HuH-7 (cell line): ENCODE results near the gene GCNT2.
"Not testable (repeated sequence)": the region's sequence is repeated elsewhere in the genome, so short reads cannot be mapped to it uniquely, and the experiment has no call there.

ENCODE experiments used
- DNase-seq: peaks from one replicate; pipeline ENCODE4 v3.0.0; 2011; ENCODE audit warnings: low spot score

GCNT2 gene

GRCh38 chr6:10662207-10662606 is 141.1 kb downstream of the GCNT2 start:
- DNase-seq, result no peak

- DNase-seq, result no peak
These were observed 141.6 kb downstream of the GCNT2 start for GRCh38 chr6:10662742-10663141.

- DNase-seq, result not testable (repeated sequence)
These were observed 144.4 kb downstream of the GCNT2 start for GRCh38 chr6:10665595-10665994.

GRCh38 chr6:10668126-10668917 is 147.2 kb downstream of the GCNT2 start:
- no peak for DNase-seq

- DNase-seq, result no peak
These were observed 155.3 kb downstream of the GCNT2 start for GRCh38 chr6:10676403-10676802.

- no peak for DNase-seq
These were observed 157.3 kb downstream of the GCNT2 start for GRCh38 chr6:10678456-10678855.
